Activated CD4-positive, alpha-beta T cell treated with anti-CD3 and anti-CD28 coated beads, Interleukin-2, amount 50 U/mL, for 48 hours (primary cell): ENCODE data around the gene BABAM1.

Experiments used
- DNase-seq, 2 experiments: peaks; one replicate each; pipeline ENCODE4 v3.0.0-alpha.2; 2020

The BABAM1 gene

GRCh38 chr19:17266975-17267788 lies at the start of gene BABAM1:
Gene BABAM1, plus strand, starts transcription at chr19:17267443. Its CDS starts 1,364 bp downstream, at chr19:17268807.
- peak; percentile 92 to 96 for DNase-seq

GRCh38 chr19:17219286-17219685 lies 48.0 kb upstream of the BABAM1 start:
- no peak for DNase-seq

GRCh38 chr19:17220207-17220758 lies 47.0 kb upstream of the BABAM1 start:
- DNase-seq: no peak

GRCh38 chr19:17225053-17225452 lies 42.2 kb upstream of the BABAM1 start:
- no peak for DNase-seq

DNA sequence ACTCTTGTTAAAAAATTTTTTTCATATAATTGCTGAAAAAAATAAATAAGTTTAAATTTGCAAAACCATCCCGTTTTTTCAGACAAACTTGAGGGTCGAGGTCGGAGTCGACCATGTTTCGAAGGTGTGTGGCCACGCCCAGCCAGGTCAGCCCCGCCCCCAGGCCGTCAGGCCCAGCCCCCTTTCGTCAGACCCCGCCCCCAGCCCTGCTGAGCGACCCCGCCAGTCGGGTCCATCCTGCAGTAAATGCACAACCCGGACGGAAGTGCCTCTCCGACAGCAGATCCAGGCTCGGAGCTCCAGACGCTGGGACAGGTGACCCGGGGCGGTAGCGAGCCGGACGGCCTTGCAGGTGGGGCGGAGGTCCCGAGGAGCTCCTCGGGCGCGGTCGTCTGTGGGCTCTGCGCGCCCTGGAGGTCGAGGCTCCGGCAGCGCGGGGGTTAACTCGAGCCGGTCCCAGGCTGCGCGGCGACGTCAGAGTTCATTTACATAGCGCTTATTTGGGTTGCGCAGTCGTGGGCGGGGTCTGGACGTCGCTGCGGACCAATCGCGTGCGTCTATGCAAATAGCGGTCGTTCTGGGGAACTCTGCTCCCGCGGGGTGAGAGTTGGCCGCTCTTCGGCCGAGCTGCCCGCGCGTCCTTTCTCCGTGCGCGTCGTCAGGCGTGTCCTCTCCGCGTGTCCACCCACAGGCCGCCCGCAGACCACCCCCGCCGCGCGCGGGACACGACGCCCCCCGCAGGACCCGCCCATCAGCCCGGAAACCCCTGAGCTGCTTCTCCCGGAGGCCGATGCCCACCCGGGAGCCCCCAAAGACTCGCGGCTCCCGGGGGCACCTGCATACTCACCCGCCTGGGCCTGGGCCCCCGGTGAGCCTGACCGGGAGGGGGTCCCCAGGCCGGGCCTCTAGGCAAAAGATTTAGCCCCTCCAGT lies 41.0 kb upstream of the BABAM1 start, which contains the start of gene OCEL1:
TSS of gene OCEL1 (plus strand) at position 225 of the 932 bp plus-strand sequence. CDS start at position 247, 22 bp downstream.
- peak; percentile 97 to 98 for DNase-seq

GRCh38 chr19:17227798-17228367 lies 39.4 kb upstream of the BABAM1 start:
- DNase-seq: no peak

GRCh38 chr19:17229890-17230289 lies 37.4 kb upstream of the BABAM1 start:
- DNase-seq: no peak

- DNase-seq: no peak
Observed at GRCh38 chr19:17232258-17232657, 35.0 kb upstream of the BABAM1 start.

- peak; percentile 76 to 83 for DNase-seq
Observed at GRCh38 chr19:17234911-17235299, 32.3 kb upstream of the BABAM1 start.

- peak; percentile 69 to 72 for DNase-seq
Observed at GRCh38 chr19:17235300-17235970, 31.8 kb upstream of the BABAM1 start.

- peak; percentile 49 to 52 for DNase-seq
Observed at GRCh38 chr19:17235971-17236777, 31.1 kb upstream of the BABAM1 start.

GRCh38 chr19:17236811-17237543 lies 30.3 kb upstream of the BABAM1 start:
- DNase-seq: no peak

DNA sequence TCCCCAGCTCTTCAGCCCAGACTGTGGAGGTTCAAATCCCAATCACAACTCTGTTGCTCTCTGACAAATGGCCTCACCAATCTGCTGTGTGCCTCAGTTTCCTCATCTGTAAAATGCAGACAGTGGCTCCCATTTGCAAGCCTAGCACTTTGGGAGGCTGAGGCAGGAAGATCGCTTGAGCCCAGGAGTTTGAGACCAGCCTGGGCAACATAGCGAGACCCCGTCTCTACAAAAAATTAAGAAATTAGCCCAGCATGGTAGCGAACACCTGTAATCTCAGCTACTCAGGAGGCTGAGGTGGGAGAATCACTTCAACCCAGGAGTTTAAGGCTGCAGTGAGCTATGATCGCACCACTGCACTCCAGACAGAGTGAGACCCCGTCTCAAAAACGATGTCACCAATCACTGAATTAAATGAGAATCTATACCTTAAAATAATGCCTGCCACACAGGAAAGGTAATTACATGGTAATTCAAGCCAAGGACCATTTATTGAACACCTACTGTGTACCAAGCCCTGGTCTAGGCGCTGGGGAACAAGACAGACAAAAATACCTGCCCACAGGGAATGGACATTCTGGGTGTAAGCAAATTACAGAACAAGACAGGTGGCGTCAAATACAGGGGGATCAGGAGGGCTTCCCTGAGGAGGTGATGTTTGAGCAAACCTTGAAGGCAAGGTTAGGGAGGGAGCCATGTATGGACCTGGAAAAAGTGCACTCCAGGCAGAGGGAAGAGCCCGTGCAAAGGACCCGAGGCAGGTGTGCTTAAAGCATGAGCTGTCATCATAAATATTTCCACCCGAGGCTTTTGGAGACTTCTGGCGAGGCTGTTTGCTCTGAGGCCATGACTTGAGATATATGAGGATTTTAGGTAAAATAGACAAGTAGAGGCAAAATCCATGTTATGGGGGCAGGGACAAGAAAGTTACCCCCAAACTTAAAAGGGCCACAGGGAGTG lies 29.2 kb upstream of the BABAM1 start:
- DNase-seq: no peak

GRCh38 chr19:17240062-17240752 lies 27.0 kb upstream of the BABAM1 start:
- no peak for DNase-seq

- DNase-seq: no peak
Observed at GRCh38 chr19:17240826-17241399, 26.3 kb upstream of the BABAM1 start.

DNA sequence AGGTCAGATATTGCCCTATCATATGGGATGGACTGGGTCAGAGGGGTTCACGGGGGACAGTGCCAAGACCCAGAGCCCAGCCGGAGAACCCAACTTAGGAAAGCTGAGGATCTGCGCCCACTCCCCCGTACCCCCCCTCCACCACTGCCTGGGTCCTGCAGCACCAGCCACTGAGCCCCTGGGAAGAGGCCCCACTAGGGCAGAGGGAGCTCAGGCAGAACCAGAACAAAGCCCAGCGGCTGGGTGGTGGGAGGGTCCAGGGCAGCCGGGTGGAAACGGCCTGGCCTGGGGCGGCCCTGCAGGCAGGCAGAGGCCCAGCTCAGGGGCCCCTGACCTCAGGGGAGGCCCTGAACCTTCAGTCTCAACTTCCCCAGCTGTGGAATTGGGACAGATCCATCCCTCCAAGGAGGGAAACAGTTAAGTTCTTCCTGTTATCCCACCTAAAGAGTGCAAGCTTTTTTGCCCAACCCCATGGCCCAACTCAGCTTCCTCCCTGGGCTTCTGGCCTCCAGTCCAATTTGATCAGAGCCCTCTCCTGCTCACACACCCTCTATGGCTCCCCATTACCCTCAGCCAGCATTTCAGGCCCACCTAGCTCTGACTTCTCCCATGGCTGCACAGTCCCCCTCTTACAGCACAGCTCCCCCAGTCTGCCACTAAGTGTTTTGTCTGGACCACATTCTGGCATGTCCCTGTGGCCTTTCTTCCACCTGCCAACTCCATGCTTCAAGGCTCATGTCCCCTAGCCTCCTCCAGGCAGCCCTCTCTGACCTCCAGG lies 24.6 kb upstream of the BABAM1 start:
- DNase-seq: no peak

DNA sequence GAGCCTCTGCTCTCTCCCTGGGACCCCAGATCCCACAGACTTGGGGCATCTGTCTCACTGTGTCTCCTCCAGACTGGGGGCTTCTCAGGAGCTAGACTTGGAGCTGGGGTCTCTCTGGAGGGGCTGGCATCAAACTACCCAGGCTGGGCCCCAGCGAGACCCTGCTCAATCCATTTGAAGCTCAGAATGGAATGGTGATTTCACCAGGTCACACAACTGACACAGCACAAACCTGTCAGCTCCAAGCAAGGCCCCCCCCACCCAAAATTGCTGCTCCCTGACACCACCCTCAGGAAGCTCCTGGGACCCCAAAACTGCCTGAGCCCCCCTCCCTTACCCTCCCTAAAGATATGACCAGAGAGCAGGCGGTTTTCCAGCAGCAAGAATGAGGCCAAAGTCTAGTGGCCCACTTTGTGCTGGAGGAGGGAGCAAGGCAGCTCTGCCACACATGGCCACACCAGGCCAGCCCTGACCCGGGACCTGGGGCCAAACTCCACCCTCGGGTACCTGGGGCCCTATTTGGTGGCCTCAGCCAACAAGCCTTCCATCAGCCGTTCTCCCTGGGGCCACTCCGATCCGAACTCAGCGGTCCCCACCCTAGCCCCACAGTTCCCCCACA lies 23.9 kb upstream of the BABAM1 start:
- DNase-seq: no peak
